ENCODE measurements around the gene SYT15B. TPM values are rescaled to one million over a fixed set of nuclear protein-coding genes. Genes with fewer than 3 reads are reported as not detected.
"Not testable (repeated sequence)": the region's sequence is repeated elsewhere in the genome, so short reads cannot be mapped to it uniquely, and the experiment has no call there.

SYT15B gene
- total RNA-seq (2021) (0.94 and 1.1 TPM in 2 replicates), Bru-seq, nascent RNA (percentile 20 among the genes with signal in this experiment), BruChase-seq, experiment 1, labeled RNA remaining after a 2-hour chase (percentile 20 among the genes with signal in this experiment), BruChase-seq, experiment 2, labeled RNA remaining after a 6-hour chase (percentile 28 among the genes with signal in this experiment)
- long read RNA-seq, partial matches to known transcripts = 0 of 3 reads
- long read RNA-seq, other reads (novel, unspliced or antisense) = 3 of 3 reads

GRCh38 chr10:47763554-47764175 is at the start of gene SYT15B:
SYT15B (minus strand) TSS chr10:47763592; CDS start chr10:47762640, 952 bp downstream.
- H3K4me2 ChIP-seq; H3F3A ChIP-seq (ENCODE audit: insufficient read depth, low read depth); DNase-seq; H3K36me3 ChIP-seq (ENCODE audit: low read depth); H2AFZ ChIP-seq; H3K27ac ChIP-seq; intact Hi-C loops (cut with micrococcal nuclease; ENCODE audit: unreplicated experiment); H3K4me3 ChIP-seq; BruUV-seq (replicated peaks); CTCF ChIA-PET; H3K4me1 ChIP-seq (replicated peaks; ENCODE audit: insufficient read depth); POLR2A ChIA-PET (ENCODE audit: unreplicated experiment); H3K9me2 ChIP-seq (ENCODE audit: insufficient read depth); H4K20me1 ChIP-seq (ENCODE audit: insufficient read depth); H3K27me3 ChIP-seq (ENCODE audit: insufficient read depth, low read depth); H3K9me3 ChIP-seq (ENCODE audit: insufficient read depth, low read depth); H3K79me2 ChIP-seq (ENCODE audit: low read depth): not testable (repeated sequence)

DNA sequence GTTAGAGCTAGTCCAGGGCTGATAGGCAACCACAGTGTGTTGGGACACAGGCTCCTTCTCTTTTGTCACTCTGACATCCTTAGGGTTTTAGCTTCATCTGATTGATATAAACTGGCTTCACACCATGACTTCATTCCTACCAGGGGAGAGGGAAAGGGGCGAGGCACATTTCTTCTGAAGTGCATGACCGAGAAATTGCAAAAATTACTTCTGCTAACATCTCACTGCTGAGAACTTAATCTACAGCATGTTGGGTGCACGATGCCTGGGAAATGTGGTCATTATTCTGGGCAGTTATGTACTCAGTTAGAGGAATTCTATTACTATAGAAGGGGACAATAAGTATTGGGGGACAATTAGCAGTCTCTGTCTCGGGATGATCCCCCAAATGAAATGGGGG is 16.2 kb upstream of the SYT15B start:
- H3K4me2 ChIP-seq; H4K20me1 ChIP-seq (ENCODE audit: insufficient read depth); H3K27ac ChIP-seq; intact Hi-C loops (cut with micrococcal nuclease; ENCODE audit: unreplicated experiment); H3K9me3 ChIP-seq (ENCODE audit: insufficient read depth, low read depth); H2AFZ ChIP-seq; POLR2A ChIA-PET (ENCODE audit: unreplicated experiment); H3K36me3 ChIP-seq (ENCODE audit: low read depth); CTCF ChIA-PET; H3K4me3 ChIP-seq; H3K79me2 ChIP-seq (ENCODE audit: low read depth); H3K4me1 ChIP-seq (replicated peaks; ENCODE audit: insufficient read depth); H3F3A ChIP-seq (ENCODE audit: insufficient read depth, low read depth); BruUV-seq (replicated peaks); H3K27me3 ChIP-seq (ENCODE audit: insufficient read depth, low read depth); DNase-seq; H3K9me2 ChIP-seq (ENCODE audit: insufficient read depth): not testable (repeated sequence)

- H3K27ac ChIP-seq; BruUV-seq (replicated peaks); POLR2A ChIA-PET (ENCODE audit: unreplicated experiment); H3K79me2 ChIP-seq (ENCODE audit: low read depth); H3K4me1 ChIP-seq (replicated peaks; ENCODE audit: insufficient read depth); H3K27me3 ChIP-seq (ENCODE audit: insufficient read depth, low read depth); H3K9me3 ChIP-seq (ENCODE audit: insufficient read depth, low read depth); H3F3A ChIP-seq (ENCODE audit: insufficient read depth, low read depth); H3K36me3 ChIP-seq (ENCODE audit: low read depth); H3K4me3 ChIP-seq; H3K4me2 ChIP-seq; H2AFZ ChIP-seq; H4K20me1 ChIP-seq (ENCODE audit: insufficient read depth); H3K9me2 ChIP-seq (ENCODE audit: insufficient read depth); intact Hi-C loops (cut with micrococcal nuclease; ENCODE audit: unreplicated experiment): not testable (repeated sequence)
- TF ChIP-seq CTCF (conservative IDR thresholded peaks at IDR 0.05) = peak; percentile 68
- DNase-seq = peak; percentile 78 to 79
- CTCF ChIA-PET = interaction anchor here (0.6 kb wide), 1 partner anchor 33 kb away, joined by 5 read pairs; no protein-coding TSS in a partner anchor
These were observed 12.2 kb upstream of the SYT15B start for GRCh38 chr10:47775361-47776231.

GRCh38 chr10:47770745-47771144 is 7.4 kb upstream of the SYT15B start:
- H3K36me3 ChIP-seq (ENCODE audit: low read depth); BruUV-seq (replicated peaks); H3K79me2 ChIP-seq (ENCODE audit: low read depth); H4K20me1 ChIP-seq (ENCODE audit: insufficient read depth); H3K27me3 ChIP-seq (ENCODE audit: insufficient read depth, low read depth); H3K4me3 ChIP-seq; H2AFZ ChIP-seq; H3K9me2 ChIP-seq (ENCODE audit: insufficient read depth); POLR2A ChIA-PET (ENCODE audit: unreplicated experiment); CTCF ChIA-PET; H3K27ac ChIP-seq; H3K4me1 ChIP-seq (replicated peaks; ENCODE audit: insufficient read depth); H3K4me2 ChIP-seq; H3K9me3 ChIP-seq (ENCODE audit: insufficient read depth, low read depth); intact Hi-C loops (cut with micrococcal nuclease; ENCODE audit: unreplicated experiment); DNase-seq; H3F3A ChIP-seq (ENCODE audit: insufficient read depth, low read depth): not testable (repeated sequence)

DNA sequence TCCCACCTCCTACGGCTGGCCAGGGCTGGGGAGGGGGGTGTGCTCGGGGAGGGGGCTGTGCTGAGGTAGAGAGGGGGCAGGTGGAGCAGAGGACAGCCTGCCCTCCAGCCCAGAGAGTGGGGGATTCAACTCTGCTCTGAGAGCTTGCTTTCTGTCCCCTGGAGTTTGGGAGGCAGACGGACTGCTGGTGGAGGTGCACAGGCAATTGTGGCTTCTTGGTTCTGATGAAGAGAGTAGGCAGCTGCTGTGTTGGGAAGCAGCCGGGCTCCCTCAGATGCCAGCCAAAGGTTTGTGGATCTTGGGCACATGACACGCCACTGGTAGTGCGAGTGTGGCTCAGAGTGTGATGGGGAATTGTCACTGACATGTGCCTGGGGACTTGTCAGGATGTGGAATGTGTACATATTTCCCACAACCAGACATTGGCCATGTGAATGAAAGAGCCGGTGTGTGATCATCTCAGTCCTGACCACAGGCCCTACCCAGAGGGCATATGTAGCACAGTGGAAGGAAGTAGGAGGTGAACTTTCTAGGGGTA is 5.3 kb upstream of the SYT15B start:
- DNase-seq; BruUV-seq (replicated peaks); H3K9me3 ChIP-seq (ENCODE audit: insufficient read depth, low read depth); POLR2A ChIA-PET (ENCODE audit: unreplicated experiment); intact Hi-C loops (cut with micrococcal nuclease; ENCODE audit: unreplicated experiment); H3K27ac ChIP-seq; H3K4me3 ChIP-seq; H3K36me3 ChIP-seq (ENCODE audit: low read depth); H3K79me2 ChIP-seq (ENCODE audit: low read depth); H3F3A ChIP-seq (ENCODE audit: insufficient read depth, low read depth); CTCF ChIA-PET; H3K4me1 ChIP-seq (replicated peaks; ENCODE audit: insufficient read depth); H3K9me2 ChIP-seq (ENCODE audit: insufficient read depth); H4K20me1 ChIP-seq (ENCODE audit: insufficient read depth); H2AFZ ChIP-seq; H3K4me2 ChIP-seq; H3K27me3 ChIP-seq (ENCODE audit: insufficient read depth, low read depth): not testable (repeated sequence)

GRCh38 chr10:47768085-47768484 is 4.7 kb upstream of the SYT15B start:
- H3K9me3 ChIP-seq (ENCODE audit: insufficient read depth, low read depth); H3K4me2 ChIP-seq; POLR2A ChIA-PET (ENCODE audit: unreplicated experiment); intact Hi-C loops (cut with micrococcal nuclease; ENCODE audit: unreplicated experiment); H3K36me3 ChIP-seq (ENCODE audit: low read depth); H3K9me2 ChIP-seq (ENCODE audit: insufficient read depth); BruUV-seq (replicated peaks); H3K79me2 ChIP-seq (ENCODE audit: low read depth); H3K4me1 ChIP-seq (replicated peaks; ENCODE audit: insufficient read depth); CTCF ChIA-PET; H4K20me1 ChIP-seq (ENCODE audit: insufficient read depth); H3K4me3 ChIP-seq; H2AFZ ChIP-seq; H3F3A ChIP-seq (ENCODE audit: insufficient read depth, low read depth); H3K27ac ChIP-seq; H3K27me3 ChIP-seq (ENCODE audit: insufficient read depth, low read depth); DNase-seq: not testable (repeated sequence)
